Neural cell (in vitro differentiated cells): Measurements from ENCODE around the gene MSI1.

Experiments
- EZH2 ChIP-seq: fragments of 200-600, 300-800 bp; shearing (Covaris generic), sonication (generic); IDR thresholded peaks from 2 replicates; pipeline ENCODE4 v1.6.1; 2014; ENCODE audit warnings: antibody characterized with exemption, low read length, borderline replicate concordance, mild to moderate bottlenecking; ENCODE audit not compliant: insufficient read depth, poor library complexity, severe bottlenecking
- POLR2AphosphoS5 ChIP-seq: IDR thresholded peaks from 2 replicates; pipeline ENCODE4 v1.6.1; 2012

DNA sequence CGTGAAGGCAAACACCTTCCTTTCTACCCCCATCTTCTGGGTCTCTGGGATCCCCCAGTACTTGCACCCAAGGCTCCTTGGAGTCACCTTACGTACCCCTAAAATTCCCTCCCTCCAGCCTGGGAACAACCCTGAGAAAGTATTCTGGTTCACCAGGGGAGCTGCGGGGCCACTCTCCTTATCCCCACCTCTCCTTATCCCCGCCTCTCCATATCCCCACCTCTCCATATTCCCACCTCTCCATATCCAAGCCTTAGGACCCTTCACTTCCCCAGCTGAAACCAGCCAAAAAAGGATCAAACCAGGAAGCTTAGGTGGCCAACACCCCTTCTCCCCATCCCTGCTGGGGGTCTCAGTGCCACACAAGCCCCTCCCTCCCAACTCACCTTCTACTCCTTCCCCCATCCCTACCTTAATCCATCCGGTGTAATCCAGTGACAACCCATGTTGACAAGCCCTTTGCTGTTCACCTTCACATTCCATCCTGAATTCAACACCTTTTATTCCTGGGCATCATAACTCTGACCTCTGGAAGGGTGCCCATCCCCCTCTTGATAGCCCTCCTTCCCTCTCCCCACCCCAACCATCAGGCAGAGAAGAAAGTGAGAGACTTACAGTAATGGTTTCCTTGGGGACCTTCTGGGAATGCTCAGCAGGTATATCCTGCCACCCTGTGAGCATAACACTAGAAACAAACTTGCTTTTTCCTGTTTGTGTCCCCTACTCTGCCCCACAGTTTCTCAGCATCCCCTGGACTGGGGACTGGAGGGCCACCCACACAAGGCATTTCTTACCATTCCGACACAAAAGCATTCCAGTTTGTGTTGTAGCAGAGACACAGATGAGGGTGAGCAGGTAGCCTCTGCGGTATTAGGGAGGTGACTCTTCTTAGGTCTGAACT, 1.6 kb upstream of the MSI1 start:
- TF ChIP-seq EZH2 (no peak), POLR2AphosphoS5 (no peak)
